ENCODE results near the gene CFAP20DC. TPM values are rescaled to one million over a fixed set of nuclear protein-coding genes. Genes with fewer than 3 reads are reported as not detected.
"Not testable (repeated sequence)": the region's sequence is repeated elsewhere in the genome, so short reads cannot be mapped to it uniquely, and the experiment has no call there.

CFAP20DC gene
- total RNA-seq, 2 donors from 2014 or later, result 0.33 to 1.0 TPM

- ATAC-seq, result no peak
- intact Hi-C loops (cut with DNase I), result no loop called here
- TF ChIP-seq CTCF (IDR thresholded peaks at IDR 0.05) (no peak), POLR2A (IDR thresholded peaks at IDR 0.05) (no peak)
- H3K4me1 ChIP-seq, result peaks cover 6% of the 10 kb centered on the region
- H3K27me3 ChIP-seq, result no peaks in the 10 kb centered on the region
- 20 to 44% methylated on average over 1 of the region's 1 CpG for WGBS, 2 donors
- no peak overlapping the region for H3K4me3 ChIP-seq
- DNase-seq, result no peak
- H3K9me3 ChIP-seq, result no peaks in the 10 kb centered on the region
- no peaks in the 10 kb centered on the region for H3K36me3 ChIP-seq (replicated peaks in 1 of 2; ENCODE audit: insufficient read depth in 1 of 2, low read depth in 2 of 2)
- no peak overlapping the region for H3K27ac ChIP-seq
Observed at GRCh38 chr3:58696093-58696492, 353.7 kb downstream of the CFAP20DC start.

- ATAC-seq; H3K36me3 ChIP-seq (replicated peaks in 1 of 2; ENCODE audit: insufficient read depth in 1 of 2, low read depth in 2 of 2); H3K9me3 ChIP-seq; H3K4me3 ChIP-seq; DNase-seq; intact Hi-C loops (cut with DNase I); H3K27ac ChIP-seq; H3K4me1 ChIP-seq; H3K27me3 ChIP-seq: not testable (repeated sequence)
- WGBS, 2 donors, result 76 to 83% methylated on average over 4 of the region's 4 CpGs
Observed at GRCh38 chr3:58695284-58695683, 354.5 kb downstream of the CFAP20DC start.

- TF ChIP-seq CTCF (IDR thresholded peaks at IDR 0.05) (no peak), POLR2A (IDR thresholded peaks at IDR 0.05) (no peak)
- 47 to 48% methylated on average over 7 of the region's 7 CpGs for WGBS, 2 donors
- DNase-seq (no peak), ATAC-seq (peak; percentile 12)
- no peaks in the 10 kb centered on the region for H3K27me3 ChIP-seq
- H3K4me1 ChIP-seq, result peaks cover 6% of the 10 kb centered on the region
- intact Hi-C loops (cut with DNase I), result no loop called here
- H3K36me3 ChIP-seq (replicated peaks in 1 of 2; ENCODE audit: insufficient read depth in 1 of 2, low read depth in 2 of 2), result no peaks in the 10 kb centered on the region
- no peak overlapping the region for H3K4me3 ChIP-seq
- peak overlapping the region in 1 of 4 donors; percentile 22 for H3K27ac ChIP-seq
- no peaks in the 10 kb centered on the region for H3K9me3 ChIP-seq
Observed at GRCh38 chr3:58693940-58694850, 355.6 kb downstream of the CFAP20DC start.

GRCh38 chr3:58692484-58692883 is 357.3 kb downstream of the CFAP20DC start:
- intact Hi-C loops (cut with DNase I), result no loop called here
- H3K27me3 ChIP-seq, result no peaks in the 10 kb centered on the region
- WGBS, 2 donors, result 85% methylated on average over 1 of the region's 1 CpG
- no peak for DNase-seq
- no peak overlapping the region for H3K4me3 ChIP-seq
- peaks cover 6% of the 10 kb centered on the region for H3K4me1 ChIP-seq
- H3K27ac ChIP-seq, result no peak overlapping the region
- no peak for ATAC-seq
- no peaks in the 10 kb centered on the region for H3K9me3 ChIP-seq
- H3K36me3 ChIP-seq (replicated peaks in 1 of 2; ENCODE audit: insufficient read depth in 1 of 2, low read depth in 2 of 2), result no peaks in the 10 kb centered on the region
- no peak for TF ChIP-seq CTCF (IDR thresholded peaks at IDR 0.05)
- no peak for TF ChIP-seq POLR2A (IDR thresholded peaks at IDR 0.05)
